Measurements from ENCODE around the gene SLC51A. TPM values are rescaled to one million over a fixed set of nuclear protein-coding genes. Genes with fewer than 3 reads are reported as not detected.

SLC51A gene
- total and polyA plus RNA-seq, 9 of the 15 experiments (the other 6 are each of a cell fraction or from before 2014, with no cell fraction given), result 0.35 to 0.38 TPM; not detected in 7

GRCh38 chr3:196207159-196207832 lies 9.0 kb upstream of the SLC51A start (continued):
- no peak for TF ChIP-seq ZZZ3 (IDR thresholded peaks at IDR 0.05)
- no peak for TF ChIP-seq PTBP1 (IDR thresholded peaks at IDR 0.05; ENCODE audit: low read depth, low read length)
- TF ChIP-seq STAG1 (CRISPR knock-in tag; IDR thresholded peaks at IDR 0.05; ENCODE audit: borderline replicate concordance), result peak; percentile 43; the same call in 1 of the 2 replicates
- TF ChIP-seq ATF4 (CRISPR knock-in tag; IDR thresholded peaks at IDR 0.05), result no peak
- TF ChIP-seq TARDBP (IDR thresholded peaks at IDR 0.05), result no peak
- no peak for TF ChIP-seq NR0B1 (IDR thresholded peaks at IDR 0.05; ENCODE audit: partially characterized antibody)
- peak; percentile 56; the same call in 1 of the 2 replicates for TF ChIP-seq NR2C2 (CRISPR knock-in tag; IDR thresholded peaks at IDR 0.05)
- TF ChIP-seq NR2C2 (tag; IDR thresholded peaks at IDR 0.05), result no peak
- TF ChIP-seq CREB5 (CRISPR knock-in tag; IDR thresholded peaks at IDR 0.05), result no peak
- TF ChIP-seq AFF1 (IDR thresholded peaks at IDR 0.05; ENCODE audit: low read depth in 1 of 2, partially characterized antibody in 2 of 2), result no peak
- TF ChIP-seq ELK1 (CRISPR knock-in tag; IDR thresholded peaks at IDR 0.05), result no peak
- TF ChIP-seq ZBTB8A (IDR thresholded peaks at IDR 0.05; ENCODE audit: partially characterized antibody), result no peak
- TF ChIP-seq FOXK1 (CRISPR knock-in tag; IDR thresholded peaks at IDR 0.05; ENCODE audit: borderline replicate concordance), result peak; percentile 69; the same call in 1 of the 2 replicates
- TF ChIP-seq LARP7 (IDR thresholded peaks at IDR 0.05), result no peak
- peak; percentile 66 for TF ChIP-seq MAX (CRISPR knock-in tag; IDR thresholded peaks at IDR 0.05)
- TF ChIP-seq ZNF282 (CRISPR knock-in tag; IDR thresholded peaks at IDR 0.05), result no peak

Data from K562 (cell line).